Measurements from ENCODE around the gene KLRF1. TPM values are rescaled to one million over a fixed set of nuclear protein-coding genes. Genes with fewer than 3 reads are reported as not detected.

The KLRF1 gene
- total RNA-seq, 1 donor from 2014 or later = not detected

- Mint-ChIP-seq H3K4me3 (no peak overlapping the region), H3K36me3 (no peaks in the 10 kb centered on the region), H3K27ac (no peak overlapping the region), H3K27me3 (ENCODE audit: low read depth) (no peaks in the 10 kb centered on the region), H3K4me1 (no peaks in the 10 kb centered on the region), H3K9me3 (peaks cover 8% of the 10 kb centered on the region)
- DNase-seq (ENCODE audit: low spot score in 2 of 2, unreplicated experiment in 2 of 2) = no peak
- TF ChIP-seq CTCF (IDR thresholded peaks at IDR 0.05; ENCODE audit: unreplicated experiment) = no peak
Observed at GRCh38 chr12:9784816-9785215, 42.5 kb upstream of the KLRF1 start.

GRCh38 chr12:9786726-9787717, 40.3 kb upstream of the KLRF1 start:
- TF ChIP-seq CTCF (IDR thresholded peaks at IDR 0.05; ENCODE audit: unreplicated experiment) = no peak
- no peak overlapping the region for H3K4me3 Mint-ChIP-seq
- peaks cover 8% of the 10 kb centered on the region for H3K9me3 Mint-ChIP-seq
- H3K4me1 Mint-ChIP-seq = no peaks in the 10 kb centered on the region
- no peak for DNase-seq (ENCODE audit: low spot score in 2 of 2, unreplicated experiment in 2 of 2)
- H3K27ac Mint-ChIP-seq = no peak overlapping the region
- H3K36me3 Mint-ChIP-seq = no peaks in the 10 kb centered on the region
- no peaks in the 10 kb centered on the region for H3K27me3 Mint-ChIP-seq (ENCODE audit: low read depth)

GRCh38 chr12:9792185-9792900, 34.9 kb upstream of the KLRF1 start:
- TF ChIP-seq CTCF (IDR thresholded peaks at IDR 0.05; ENCODE audit: unreplicated experiment) = no peak
- DNase-seq (ENCODE audit: low spot score in 2 of 2, unreplicated experiment in 2 of 2) = no peak
- H3K4me3 Mint-ChIP-seq = no peak overlapping the region
- no peaks in the 10 kb centered on the region for H3K36me3 Mint-ChIP-seq
- no peaks in the 10 kb centered on the region for H3K27me3 Mint-ChIP-seq (ENCODE audit: low read depth)
- H3K9me3 Mint-ChIP-seq = peaks cover 8% of the 10 kb centered on the region
- H3K27ac Mint-ChIP-seq = no peak overlapping the region
- H3K4me1 Mint-ChIP-seq = peaks cover 8% of the 10 kb centered on the region

GRCh38 chr12:9792961-9793617, 34.2 kb upstream of the KLRF1 start:
- no peak for DNase-seq (ENCODE audit: low spot score in 2 of 2, unreplicated experiment in 2 of 2)
- Mint-ChIP-seq H3K27ac (no peak overlapping the region), H3K9me3 (peaks cover 8% of the 10 kb centered on the region), H3K36me3 (no peaks in the 10 kb centered on the region), H3K4me1 (peaks cover 10% of the 10 kb centered on the region), H3K27me3 (ENCODE audit: low read depth) (no peaks in the 10 kb centered on the region), H3K4me3 (no peak overlapping the region)
- TF ChIP-seq CTCF (IDR thresholded peaks at IDR 0.05; ENCODE audit: unreplicated experiment) = no peak

- no peak for DNase-seq (ENCODE audit: low spot score in 2 of 2, unreplicated experiment in 2 of 2)
- H3K36me3 Mint-ChIP-seq = no peaks in the 10 kb centered on the region
- peaks cover 8% of the 10 kb centered on the region for H3K9me3 Mint-ChIP-seq
- H3K4me1 Mint-ChIP-seq = peaks cover 11% of the 10 kb centered on the region
- H3K27ac Mint-ChIP-seq = no peak overlapping the region
- H3K4me3 Mint-ChIP-seq = no peak overlapping the region
- TF ChIP-seq CTCF (IDR thresholded peaks at IDR 0.05; ENCODE audit: unreplicated experiment) = no peak
- H3K27me3 Mint-ChIP-seq (ENCODE audit: low read depth) = no peaks in the 10 kb centered on the region
Observed at GRCh38 chr12:9793779-9794395, 33.4 kb upstream of the KLRF1 start.
